Osteocyte (in vitro differentiated cells): ENCODE data around the gene PTBP1. TPM values are rescaled to one million over a fixed set of nuclear protein-coding genes. Genes with fewer than 3 reads are reported as not detected.

Source experiments
- DNase-seq: peaks from one replicate; pipeline ENCODE4 v3.0.0; 2021; ENCODE audit warnings: mixed read lengths; ENCODE audit not compliant: unreplicated experiment; ENCODE audit errors: extremely low spot score
- H3K27ac Mint-ChIP-seq: one replicate; pipeline ENCODE4 v1.8.0; 2021; ENCODE audit warnings: mild to moderate bottlenecking, mixed read lengths; ENCODE audit not compliant: unreplicated experiment
- H3K27me3 Mint-ChIP-seq: one replicate; pipeline ENCODE4 v1.8.0; 2021; ENCODE audit warnings: mixed read lengths; ENCODE audit not compliant: unreplicated experiment
- H3K36me3 Mint-ChIP-seq: one replicate; pipeline ENCODE4 v1.8.0; 2021; ENCODE audit warnings: mixed read lengths; ENCODE audit not compliant: unreplicated experiment
- H3K4me1 Mint-ChIP-seq: one replicate; pipeline ENCODE4 v1.8.0; 2021; ENCODE audit warnings: mixed read lengths; ENCODE audit not compliant: unreplicated experiment
- H3K4me3 Mint-ChIP-seq: one replicate; pipeline ENCODE4 v1.8.0; 2021; ENCODE audit warnings: mild to moderate bottlenecking, moderate library complexity, mixed read lengths; ENCODE audit not compliant: unreplicated experiment
- H3K9me3 Mint-ChIP-seq: one replicate; pipeline ENCODE4 v1.8.0; 2021; ENCODE audit warnings: mixed read lengths; ENCODE audit not compliant: unreplicated experiment
- CTCF ChIP-seq: fragments of 200-600 bp; sonication (generic); IDR thresholded peaks from 2 replicates; pipeline ENCODE4 v1.5.0; 2021; ENCODE audit warnings: antibody characterized with exemption, mild to moderate bottlenecking, moderate library complexity
- total RNA-seq: library from RNA; stranded (reverse); gene quantifications from 2 replicates; pipeline ENCODE4 v1.2.1, GENCODE V29; 2021

Gene PTBP1
- total RNA-seq, 1 donor from 2014 or later = 370 TPM

- no peaks in the 10 kb centered on the region for H3K27me3 Mint-ChIP-seq
- no peak for TF ChIP-seq CTCF
- H3K36me3 Mint-ChIP-seq = peaks cover 23% of the 10 kb centered on the region
- peaks cover 45% of the 10 kb centered on the region for H3K4me1 Mint-ChIP-seq
- no peak for DNase-seq
- H3K27ac Mint-ChIP-seq = peak overlapping the region; percentile 85
- peak overlapping the region; percentile 56 for H3K4me3 Mint-ChIP-seq
- no peaks in the 10 kb centered on the region for H3K9me3 Mint-ChIP-seq
Observed at GRCh38 chr19:801861-802497, 4.7 kb downstream of the PTBP1 start.

- DNase-seq = no peak
- Mint-ChIP-seq H3K4me3 (peak overlapping the region; percentile 56), H3K36me3 (peaks cover 29% of the 10 kb centered on the region), H3K4me1 (peaks cover 49% of the 10 kb centered on the region), H3K27ac (peak overlapping the region; percentile 85), H3K27me3 (no peaks in the 10 kb centered on the region), H3K9me3 (no peaks in the 10 kb centered on the region)
- TF ChIP-seq CTCF = no peak
Observed at GRCh38 chr19:802498-803098, 5.3 kb downstream of the PTBP1 start.

GRCh38 chr19:803099-803561, 5.9 kb downstream of the PTBP1 start:
- H3K27me3 Mint-ChIP-seq = no peaks in the 10 kb centered on the region
- peak overlapping the region; percentile 85 for H3K27ac Mint-ChIP-seq
- H3K4me3 Mint-ChIP-seq = no peak overlapping the region
- no peak for TF ChIP-seq CTCF
- DNase-seq = no peak
- peaks cover 33% of the 10 kb centered on the region for H3K36me3 Mint-ChIP-seq
- peaks cover 50% of the 10 kb centered on the region for H3K4me1 Mint-ChIP-seq
- H3K9me3 Mint-ChIP-seq = no peaks in the 10 kb centered on the region

- TF ChIP-seq CTCF = no peak
- no peak overlapping the region for H3K27ac Mint-ChIP-seq
- no peaks in the 10 kb centered on the region for H3K9me3 Mint-ChIP-seq
- peaks cover 50% of the 10 kb centered on the region for H3K4me1 Mint-ChIP-seq
- H3K36me3 Mint-ChIP-seq = peaks cover 33% of the 10 kb centered on the region
- no peak for DNase-seq
- H3K27me3 Mint-ChIP-seq = no peaks in the 10 kb centered on the region
- no peak overlapping the region for H3K4me3 Mint-ChIP-seq
Observed at GRCh38 chr19:803686-804418, 6.6 kb downstream of the PTBP1 start.
